Measurements from ENCODE around the gene AQP12A.
"Not testable (repeated sequence)": the region's sequence is repeated elsewhere in the genome, so short reads cannot be mapped to it uniquely, and the experiment has no call there.

AQP12A gene

DNA sequence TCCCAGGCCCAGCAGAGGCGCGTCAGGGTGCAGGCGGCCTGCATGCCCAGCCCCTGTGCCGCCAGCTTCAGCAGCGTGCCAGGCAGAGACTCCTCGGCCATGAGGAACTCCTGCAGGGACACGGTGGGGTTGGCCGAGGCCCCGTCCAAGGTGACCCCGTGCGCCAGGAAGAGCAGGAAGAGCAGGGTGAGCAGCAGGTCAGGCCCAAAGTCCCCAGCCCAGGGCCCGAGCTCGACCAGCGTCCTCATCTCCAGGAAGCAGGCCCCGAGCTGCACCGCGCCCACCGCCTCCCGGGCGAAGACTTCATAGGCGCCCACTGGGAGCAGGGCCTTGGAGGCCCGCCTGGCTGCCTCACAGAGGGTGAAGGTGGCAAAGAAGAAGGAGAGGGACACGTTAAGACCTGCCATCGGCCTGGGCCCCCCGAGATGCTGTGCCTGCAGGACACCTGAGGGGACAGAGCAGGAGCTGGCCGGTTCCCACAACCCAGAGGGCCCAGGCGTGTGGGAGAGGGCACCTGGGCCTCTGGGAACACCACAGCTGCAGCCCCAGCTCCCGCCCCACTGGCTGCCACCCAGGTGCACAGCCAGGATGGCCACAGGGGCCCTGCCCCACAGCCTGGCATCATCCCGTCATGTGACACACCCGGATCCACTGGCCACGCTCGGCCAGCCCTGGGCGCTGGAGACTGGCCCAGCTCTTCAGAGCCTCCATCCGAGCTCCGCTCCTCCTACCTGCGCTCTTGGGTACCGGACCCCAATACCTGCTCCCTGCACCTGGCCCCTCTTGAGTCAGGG is 9.0 kb upstream of the AQP12A start, which contains the start of gene AQP12B:
Gene AQP12B (minus strand): TSS at position 455 of the 794 bp plus-strand sequence. CDS start 48 bp downstream, at position 407.
- DNase-seq (ENCODE audit: extremely low read depth, low read depth), result not testable (repeated sequence)

DNA sequence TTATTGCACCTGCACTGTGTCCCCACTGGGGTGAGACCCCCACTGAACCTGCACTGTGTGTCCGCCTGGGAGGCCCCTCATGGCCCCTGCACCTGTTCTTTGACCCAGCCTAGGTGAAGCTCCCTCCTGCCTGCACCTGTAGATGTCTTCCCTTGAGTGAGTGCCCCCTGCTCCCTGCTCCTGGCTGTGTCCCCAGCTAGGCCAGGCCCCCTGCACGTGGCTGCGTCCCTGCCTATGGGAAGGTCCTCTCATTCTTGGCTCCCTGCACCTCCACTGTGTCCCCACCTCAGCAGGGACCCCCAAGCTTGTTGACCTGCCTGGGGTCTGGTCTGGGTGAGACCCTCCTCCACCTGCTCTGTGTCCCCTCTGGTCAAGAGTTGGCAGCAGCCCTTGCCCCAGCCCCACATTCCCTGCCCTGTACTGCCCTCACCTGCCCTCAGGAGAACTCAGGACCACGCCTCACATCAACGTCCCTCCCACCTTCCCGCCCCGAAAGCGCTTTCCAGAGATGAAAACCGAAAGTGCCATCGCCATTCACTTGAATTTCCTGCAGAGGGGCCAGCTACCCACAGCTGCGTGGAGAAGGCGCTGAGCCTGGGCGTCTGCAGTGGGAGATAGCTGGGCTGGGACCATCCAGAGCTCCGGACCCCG is 8.2 kb upstream of the AQP12A start:
- DNase-seq (ENCODE audit: extremely low read depth, low read depth), result not testable (repeated sequence)

DNA sequence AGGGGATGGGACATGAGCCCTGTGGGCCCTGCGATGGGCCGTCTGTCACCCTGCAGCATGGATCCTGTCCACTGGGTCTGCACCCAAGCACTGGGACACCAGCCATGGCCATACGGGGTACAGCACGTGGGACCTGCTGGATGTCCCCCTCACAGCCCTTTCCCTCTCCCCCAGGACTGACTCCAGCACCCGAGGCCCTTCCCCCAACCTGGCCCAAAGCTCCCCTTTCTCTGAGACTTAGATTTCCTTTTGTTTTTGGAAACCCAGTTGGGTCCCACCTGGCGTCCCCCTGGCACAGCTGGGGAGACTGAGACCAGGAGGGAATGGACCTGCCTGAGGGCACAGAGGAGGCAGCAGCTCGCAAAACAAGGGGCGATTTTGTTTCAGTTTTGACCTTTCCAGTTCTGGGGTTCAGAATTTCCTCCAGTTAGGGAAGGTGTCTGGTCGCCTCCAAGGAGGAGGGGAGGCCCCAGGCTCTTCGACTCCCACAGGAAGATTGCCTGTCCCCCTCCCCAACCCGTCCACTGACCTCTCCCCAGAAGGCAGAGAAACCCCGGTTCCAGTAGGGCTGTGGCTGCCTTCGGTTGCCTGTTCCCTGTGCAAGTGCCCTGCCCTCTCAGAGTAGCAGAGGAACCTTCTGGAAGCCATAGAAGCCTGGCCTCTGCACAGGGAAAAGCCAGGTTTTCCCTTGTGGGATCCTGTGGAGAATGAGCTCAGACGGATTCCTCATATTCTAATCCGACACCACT is 7.5 kb upstream of the AQP12A start:
- DNase-seq (ENCODE audit: extremely low read depth, low read depth), result not testable (repeated sequence)

DNA sequence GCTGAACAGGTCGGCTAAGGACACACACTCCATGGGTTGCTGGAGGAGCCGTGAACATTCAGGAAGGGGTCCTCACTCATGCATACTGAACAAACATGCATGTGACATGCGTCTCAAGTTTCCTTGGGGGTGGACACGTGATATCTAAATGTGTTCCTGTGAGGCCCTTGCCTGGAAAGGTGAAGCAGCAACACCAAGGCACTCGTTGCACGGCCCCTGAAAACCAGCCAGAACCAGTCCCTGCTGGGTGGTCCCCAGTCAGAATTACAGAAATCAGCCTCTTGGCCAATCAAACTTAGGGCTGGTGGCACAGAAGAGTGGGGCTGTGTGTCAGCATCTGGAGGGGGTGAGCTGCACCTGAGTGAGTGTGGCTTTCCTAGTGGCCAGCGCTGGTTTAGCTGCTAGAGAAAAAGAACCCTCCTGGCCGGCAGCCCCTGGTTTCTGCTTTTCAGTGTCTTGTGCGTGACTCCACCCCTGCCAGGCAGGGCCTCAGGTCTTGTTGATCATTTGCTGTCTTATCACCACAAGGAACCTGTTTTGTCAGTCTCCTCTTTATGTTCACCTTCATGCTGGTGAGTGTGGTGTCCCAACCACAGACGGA is 5.8 kb upstream of the AQP12A start:
- TF ChIP-seq, protein P1, sequence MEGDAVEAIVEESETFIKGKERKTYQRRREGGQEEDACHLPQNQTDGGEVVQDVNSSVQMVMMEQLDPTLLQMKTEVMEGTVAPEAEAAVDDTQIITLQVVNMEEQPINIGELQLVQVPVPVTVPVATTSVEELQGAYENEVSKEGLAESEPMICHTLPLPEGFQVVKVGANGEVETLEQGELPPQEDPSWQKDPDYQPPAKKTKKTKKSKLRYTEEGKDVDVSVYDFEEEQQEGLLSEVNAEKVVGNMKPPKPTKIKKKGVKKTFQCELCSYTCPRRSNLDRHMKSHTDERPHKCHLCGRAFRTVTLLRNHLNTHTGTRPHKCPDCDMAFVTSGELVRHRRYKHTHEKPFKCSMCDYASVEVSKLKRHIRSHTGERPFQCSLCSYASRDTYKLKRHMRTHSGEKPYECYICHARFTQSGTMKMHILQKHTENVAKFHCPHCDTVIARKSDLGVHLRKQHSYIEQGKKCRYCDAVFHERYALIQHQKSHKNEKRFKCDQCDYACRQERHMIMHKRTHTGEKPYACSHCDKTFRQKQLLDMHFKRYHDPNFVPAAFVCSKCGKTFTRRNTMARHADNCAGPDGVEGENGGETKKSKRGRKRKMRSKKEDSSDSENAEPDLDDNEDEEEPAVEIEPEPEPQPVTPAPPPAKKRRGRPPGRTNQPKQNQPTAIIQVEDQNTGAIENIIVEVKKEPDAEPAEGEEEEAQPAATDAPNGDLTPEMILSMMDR (IDR thresholded peaks at IDR 0.05; ENCODE audit: low read depth, low read length), result no peak
- DNase-seq (ENCODE audit: extremely low read depth, low read depth), result no peak

DNA sequence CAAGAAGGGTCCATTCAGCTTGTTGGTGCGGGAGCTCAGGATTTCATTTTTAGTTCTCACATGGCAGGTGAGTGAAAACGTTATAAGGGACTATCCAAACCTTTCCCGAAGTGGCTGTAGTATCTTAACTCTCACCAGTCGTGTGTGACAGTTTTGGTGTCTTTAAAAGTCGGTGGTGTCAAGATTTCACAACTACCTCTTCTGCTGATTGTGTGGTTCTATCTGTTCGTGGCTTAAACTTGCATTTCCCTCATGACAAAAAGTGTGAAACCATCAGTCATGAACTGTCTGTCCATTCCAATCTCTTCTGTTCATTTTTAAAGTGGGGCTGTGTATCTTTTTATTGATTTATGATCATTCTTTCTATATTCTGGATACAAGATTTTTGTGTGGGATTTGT is 5.2 kb upstream of the AQP12A start:
- DNase-seq (ENCODE audit: extremely low read depth, low read depth), result no peak
- TF ChIP-seq, protein P1 (IDR thresholded peaks at IDR 0.05; ENCODE audit: low read depth, low read length), result no peak

DNA sequence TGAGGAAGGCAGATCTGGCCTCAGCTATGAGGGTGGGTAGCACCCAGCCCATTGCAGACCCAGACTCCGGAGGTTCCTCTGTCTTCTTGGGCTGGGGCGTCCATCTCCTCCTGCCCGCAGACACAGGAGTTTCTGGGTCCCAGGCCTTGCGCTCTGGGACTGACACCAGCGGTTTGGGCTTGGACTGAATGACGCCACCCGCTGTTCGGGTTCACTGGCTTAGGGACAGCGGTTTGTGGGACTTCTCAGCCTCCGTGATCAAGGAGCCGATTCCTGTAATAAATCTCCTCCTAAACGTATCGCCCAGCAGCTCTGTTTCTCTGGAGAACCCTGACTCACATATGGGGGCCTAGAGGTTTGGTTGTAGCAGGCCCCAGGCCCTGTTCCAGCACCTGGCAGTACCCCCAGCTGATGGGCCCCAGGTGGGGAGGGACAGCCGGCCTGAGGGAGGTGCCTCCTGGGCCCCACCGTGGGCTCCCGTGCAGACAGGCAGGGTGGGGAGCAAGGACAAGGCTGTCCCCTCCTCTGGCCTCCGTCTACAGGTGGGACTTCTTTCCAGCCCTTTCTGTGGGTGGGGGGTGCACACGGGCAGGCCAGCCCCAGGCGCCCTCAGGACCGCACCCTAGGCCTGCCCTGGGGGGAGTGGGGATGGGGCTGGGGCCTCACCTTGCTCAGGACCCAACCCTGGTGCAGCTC is 4.5 kb upstream of the AQP12A start:
- DNase-seq (ENCODE audit: extremely low read depth, low read depth), result no peak
- TF ChIP-seq, protein P1 (IDR thresholded peaks at IDR 0.05; ENCODE audit: low read depth, low read length), result no peak

DNA sequence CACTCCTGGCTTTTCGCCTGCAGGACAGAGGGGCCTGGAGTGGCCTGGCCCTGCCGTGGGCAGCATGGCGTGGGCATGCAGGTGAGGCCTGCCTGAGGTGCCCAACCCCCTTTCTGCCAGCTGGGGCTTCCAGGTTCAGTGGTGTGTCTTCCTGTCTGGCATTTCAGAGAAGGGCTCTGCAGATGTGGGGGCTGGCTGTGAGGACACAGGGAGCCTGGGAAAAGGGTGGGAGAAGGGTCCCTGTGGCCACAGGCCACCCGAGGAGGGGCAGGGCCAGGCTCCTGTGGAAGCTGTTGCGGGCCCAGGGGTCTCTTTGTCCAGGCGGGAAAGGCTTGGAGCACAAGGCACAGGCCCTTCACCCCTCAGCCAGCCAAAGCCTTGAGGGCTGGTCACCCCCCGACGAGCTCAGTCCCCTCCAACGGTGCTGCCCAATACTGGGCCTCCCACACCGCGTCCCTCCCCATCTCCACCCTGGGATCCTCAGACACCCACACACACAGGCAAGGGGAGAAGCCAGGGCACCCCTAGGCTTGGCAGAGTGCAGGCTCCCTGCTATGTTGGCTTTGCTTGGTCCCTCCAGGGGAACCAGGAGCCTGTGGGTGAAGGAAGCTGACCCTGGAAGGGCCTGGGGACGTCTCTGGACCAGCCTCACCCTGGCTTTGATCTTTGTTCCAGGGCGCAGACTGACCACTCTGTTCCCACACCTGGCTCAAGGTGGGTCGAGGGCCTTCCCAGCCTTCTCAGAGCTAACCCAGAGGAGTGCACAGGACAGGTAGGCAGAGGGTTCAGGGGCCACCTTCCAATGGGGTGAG is 3.7 kb upstream of the AQP12A start:
- TF ChIP-seq, protein P1 (IDR thresholded peaks at IDR 0.05; ENCODE audit: low read depth, low read length), result no peak

DNA sequence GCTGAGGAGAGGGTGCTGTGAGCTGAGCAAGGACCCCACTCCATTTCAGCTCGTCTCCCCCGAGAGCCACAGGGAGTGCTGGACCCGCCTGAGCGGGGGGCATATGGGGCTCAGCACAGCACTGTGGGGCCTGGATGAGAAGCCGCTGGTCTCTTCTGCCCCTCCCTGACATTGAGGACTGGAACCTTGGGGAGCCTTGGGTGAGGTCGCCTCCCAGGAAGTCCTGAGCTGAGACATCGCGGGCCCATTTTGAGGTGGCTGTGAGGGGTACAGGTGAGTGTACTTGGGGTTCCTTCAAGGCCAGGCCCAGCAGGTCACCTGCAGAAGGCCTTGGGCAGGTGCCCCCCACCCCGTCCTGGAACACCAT is 3.1 kb upstream of the AQP12A start:
- DNase-seq (ENCODE audit: extremely low read depth, low read depth), result no peak
- TF ChIP-seq, protein P1 (IDR thresholded peaks at IDR 0.05; ENCODE audit: low read depth, low read length), result no peak

More for the DNA sequence above, 3.7 kb upstream of the AQP12A start:
- DNase-seq (ENCODE audit: extremely low read depth, low read depth), result no peak

All from AG09319 (cell line).